ENCODE results near the gene SAMD9L. TPM values are rescaled to one million over a fixed set of nuclear protein-coding genes. Genes with fewer than 3 reads are reported as not detected.

SAMD9L gene
- total and polyA plus RNA-seq, 2 experiments from 2014 or later: 17.0 to 19.9 TPM

- H3K27ac ChIP-seq: peak overlapping the region; percentile 10; the same call in 1 of the 2 replicates
- H2AFZ ChIP-seq: 0 out of 2 replicates have a peak overlapping the region, but pooled peaks have one; percentile 9
- 88 to 97% methylated on average over 1 of the region's 1 CpG for WGBS, 2 experiments (ENCODE audit: low coverage in 1 of 2, low lambda C conversion rate in 2 of 2, missing lambda C conversion rate in 2 of 2)
Measured at GRCh38 chr7:93150200-93150835, 2.1 kb upstream of the SAMD9L start.

GRCh38 chr7:93148727-93149126 is 542 bp upstream of the SAMD9L start:
- DNase-seq: no peak
- TF ChIP-seq EZH2 (IDR thresholded peaks at IDR 0.05; ENCODE audit: insufficient read depth, poor library complexity, severe bottlenecking) (no peak), EZH2phosphoT487 (IDR thresholded peaks at IDR 0.05; ENCODE audit: insufficient read depth, low read depth) (no peak)
- in situ Hi-C loops (cut with MboI): no loop called here
- H3K36me3 ChIP-seq (ENCODE audit: low read depth): no peaks in the 10 kb centered on the region
- H3K4me2 ChIP-seq (ENCODE audit: unreplicated experiment): peak overlapping the region; percentile 98
- H3K9me3 ChIP-seq (ENCODE audit: low read depth): no peaks in the 10 kb centered on the region
- no peaks in the 10 kb centered on the region for H4K20me1 ChIP-seq (ENCODE audit: insufficient read depth)
- H3F3A ChIP-seq (ENCODE audit: insufficient read depth): peaks cover 6% of the 10 kb centered on the region
- H3K79me2 ChIP-seq (ENCODE audit: insufficient read depth): 0 out of 2 replicates have a peak, but pooled peaks cover 7% of the 10 kb centered on the region
- peak overlapping the region; percentile 40; the same call in 1 of the 2 replicates for H3K27ac ChIP-seq
- 66 to 68% methylated on average over 3 of the region's 3 CpGs for WGBS, 2 experiments (ENCODE audit: low coverage in 1 of 2, low lambda C conversion rate in 2 of 2, missing lambda C conversion rate in 2 of 2)
- peak overlapping the region; percentile 75 for H3K9ac ChIP-seq
- H3K4me3 ChIP-seq: peak overlapping the region; percentile 72
- H3K4me1 ChIP-seq (ENCODE audit: insufficient read depth): peaks cover 19% of the 10 kb centered on the region
- H3K9me2 ChIP-seq (ENCODE audit: insufficient read depth): no peaks in the 10 kb centered on the region
- no peaks in the 10 kb centered on the region for H3K27me3 ChIP-seq (replicated peaks; ENCODE audit: insufficient read depth)
- H2AFZ ChIP-seq: peak overlapping the region; percentile 85

More at GRCh38 chr7:93150200-93150835, 2.1 kb upstream of the SAMD9L start:
- Histone ChIP-seq H3K9ac (no peak overlapping the region), H3K4me3 (no peak overlapping the region), H3K4me2 (ENCODE audit: unreplicated experiment) (no peak overlapping the region), H3K4me1 (ENCODE audit: insufficient read depth) (peaks cover 19% of the 10 kb centered on the region), H3K79me2 (ENCODE audit: insufficient read depth) (0 out of 2 replicates have a peak, but pooled peaks cover 7% of the 10 kb centered on the region), H3F3A (ENCODE audit: insufficient read depth) (peaks cover 6% of the 10 kb centered on the region), H3K36me3 (ENCODE audit: low read depth) (no peaks in the 10 kb centered on the region), H3K9me3 (ENCODE audit: low read depth) (no peaks in the 10 kb centered on the region), H4K20me1 (ENCODE audit: insufficient read depth) (no peaks in the 10 kb centered on the region), H3K9me2 (ENCODE audit: insufficient read depth) (no peaks in the 10 kb centered on the region), H3K27me3 (replicated peaks; ENCODE audit: insufficient read depth) (no peaks in the 10 kb centered on the region)
- in situ Hi-C loops (cut with MboI): no loop called here
- TF ChIP-seq EZH2phosphoT487 (IDR thresholded peaks at IDR 0.05; ENCODE audit: insufficient read depth, low read depth) (no peak), EZH2 (IDR thresholded peaks at IDR 0.05; ENCODE audit: insufficient read depth, poor library complexity, severe bottlenecking) (no peak)
- peak; percentile 84 for DNase-seq

- H3K27me3 ChIP-seq (replicated peaks; ENCODE audit: insufficient read depth): no peaks in the 10 kb centered on the region
- 0 out of 2 replicates have a peak, but pooled peaks cover 3% of the 10 kb centered on the region for H3K36me3 ChIP-seq (ENCODE audit: low read depth)
- TF ChIP-seq EZH2 (IDR thresholded peaks at IDR 0.05; ENCODE audit: insufficient read depth, poor library complexity, severe bottlenecking) (no peak), EZH2phosphoT487 (IDR thresholded peaks at IDR 0.05; ENCODE audit: insufficient read depth, low read depth) (no peak)
- peak overlapping the region; percentile 40 for H3K27ac ChIP-seq
- no peaks in the 10 kb centered on the region for H3K9me2 ChIP-seq (ENCODE audit: insufficient read depth)
- peaks cover 19% of the 10 kb centered on the region for H3K4me1 ChIP-seq (ENCODE audit: insufficient read depth)
- no peaks in the 10 kb centered on the region for H4K20me1 ChIP-seq (ENCODE audit: insufficient read depth)
- H3K9ac ChIP-seq: peak overlapping the region; percentile 75
- 3 to 4% methylated on average over 3 of the region's 3 CpGs for WGBS, 2 experiments (ENCODE audit: low coverage in 1 of 2, low lambda C conversion rate in 2 of 2, missing lambda C conversion rate in 2 of 2)
- peak; percentile 75 for DNase-seq
- peak overlapping the region; percentile 85 for H2AFZ ChIP-seq
- peak overlapping the region; percentile 72 for H3K4me3 ChIP-seq
- H3K9me3 ChIP-seq (ENCODE audit: low read depth): no peaks in the 10 kb centered on the region
- peak overlapping the region; percentile 98 for H3K4me2 ChIP-seq (ENCODE audit: unreplicated experiment)
- H3K79me2 ChIP-seq (ENCODE audit: insufficient read depth): 0 out of 2 replicates have a peak, but pooled peaks cover 7% of the 10 kb centered on the region
- H3F3A ChIP-seq (ENCODE audit: insufficient read depth): peaks cover 6% of the 10 kb centered on the region
- in situ Hi-C loops (cut with MboI): no loop called here
Measured at GRCh38 chr7:93147363-93147762, 822 bp downstream of the SAMD9L start.

DNA sequence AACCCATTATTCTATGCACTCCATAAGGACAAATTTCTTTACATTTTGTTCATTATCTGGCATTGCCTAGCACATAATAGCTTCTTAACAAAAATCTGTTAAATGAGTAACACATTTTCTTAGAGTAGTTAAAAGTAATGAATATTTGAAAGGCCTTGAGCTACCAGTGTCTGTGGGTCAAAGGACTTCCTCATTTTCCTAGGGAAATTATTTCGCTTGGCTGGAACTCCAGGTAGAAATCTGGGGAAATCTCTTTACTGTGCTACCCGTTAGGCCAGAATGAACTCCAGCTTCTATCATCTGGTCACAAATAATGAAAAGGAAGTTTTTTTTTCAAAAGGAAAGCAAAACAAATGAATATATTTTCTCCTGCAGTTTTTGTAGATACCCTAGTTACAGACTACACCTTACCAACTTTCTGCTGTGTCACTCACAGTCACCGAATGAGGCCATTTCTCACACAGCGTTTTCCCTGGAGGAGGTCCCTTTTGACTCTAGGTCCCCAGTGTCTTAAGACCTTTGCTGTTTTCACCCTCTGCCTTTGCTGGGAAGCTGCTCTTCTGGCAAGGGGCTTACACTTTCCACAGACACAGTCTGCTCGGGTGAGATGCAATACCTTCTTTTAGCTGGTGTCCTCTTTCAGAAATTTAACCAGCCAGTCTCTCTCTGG is 1.6 kb downstream of the SAMD9L start:
- Histone ChIP-seq H3K4me3 (peak overlapping the region; percentile 72), H3K9me3 (ENCODE audit: low read depth) (no peaks in the 10 kb centered on the region), H3K79me2 (ENCODE audit: insufficient read depth) (0 out of 2 replicates have a peak, but pooled peaks cover 7% of the 10 kb centered on the region), H3K27me3 (replicated peaks; ENCODE audit: insufficient read depth) (no peaks in the 10 kb centered on the region), H3K9ac (peak overlapping the region; percentile 75), H3K4me2 (ENCODE audit: unreplicated experiment) (peak overlapping the region; percentile 98), H3K27ac (peak overlapping the region; percentile 40), H2AFZ (peak overlapping the region; percentile 85), H3K4me1 (ENCODE audit: insufficient read depth) (peaks cover 19% of the 10 kb centered on the region), H4K20me1 (ENCODE audit: insufficient read depth) (no peaks in the 10 kb centered on the region), H3K36me3 (ENCODE audit: low read depth) (0 out of 2 replicates have a peak, but pooled peaks cover 3% of the 10 kb centered on the region), H3K9me2 (ENCODE audit: insufficient read depth) (no peaks in the 10 kb centered on the region), H3F3A (ENCODE audit: insufficient read depth) (peaks cover 6% of the 10 kb centered on the region)
- no peak for TF ChIP-seq EZH2phosphoT487 (IDR thresholded peaks at IDR 0.05; ENCODE audit: insufficient read depth, low read depth)
- TF ChIP-seq EZH2 (IDR thresholded peaks at IDR 0.05; ENCODE audit: insufficient read depth, poor library complexity, severe bottlenecking): no peak
- in situ Hi-C loops (cut with MboI): no loop called here
- DNase-seq: peak; percentile 28
- WGBS, 2 experiments (ENCODE audit: low coverage in 1 of 2, low lambda C conversion rate in 2 of 2, missing lambda C conversion rate in 2 of 2): 38 to 45% methylated on average over 5 of the region's 5 CpGs

Data from GM23248 (cell line).